Erythroblast (primary cell): ENCODE data around the gene CXCL10.

Experiments
- DNase-seq, 2 experiments: peaks; one replicate each; lab custom pipeline; 2025; lab: John Stamatoyannopoulos, UW
- GATA1 ChIP-seq: IDR thresholded peaks from 2 replicates; pipeline ENCODE4 v1.6.1; 2011; ENCODE audit warnings: low read depth, mild to moderate bottlenecking, control low read depth, low read length, moderate library complexity
- POLR2A ChIP-seq: IDR thresholded peaks from 2 replicates; pipeline ENCODE4 v1.6.1; 2011; ENCODE audit warnings: mild to moderate bottlenecking, low read length

Gene CXCL10

DNA sequence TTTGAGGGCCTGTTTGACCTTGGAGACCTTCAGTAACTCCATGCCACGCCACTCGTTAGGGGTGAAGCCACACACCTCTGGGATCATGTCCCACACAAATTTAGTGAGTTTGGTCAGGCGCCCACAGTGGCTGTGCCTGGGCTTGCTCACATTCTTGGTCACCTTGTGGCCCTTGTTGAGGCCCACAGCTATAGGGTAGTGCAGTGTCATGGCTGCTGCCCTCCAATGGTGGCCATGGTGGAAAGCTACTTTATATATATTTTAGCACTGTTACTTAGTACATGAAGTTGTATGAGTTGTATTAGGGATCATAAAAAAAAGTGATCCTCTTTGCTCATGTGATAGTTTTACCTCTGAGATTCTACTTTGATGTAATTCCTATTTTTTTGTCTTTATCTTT lies 13.6 kb upstream of the CXCL10 start:
- no peak for TF ChIP-seq POLR2A
- TF ChIP-seq GATA1 = no peak
- no peak for DNase-seq

DNA sequence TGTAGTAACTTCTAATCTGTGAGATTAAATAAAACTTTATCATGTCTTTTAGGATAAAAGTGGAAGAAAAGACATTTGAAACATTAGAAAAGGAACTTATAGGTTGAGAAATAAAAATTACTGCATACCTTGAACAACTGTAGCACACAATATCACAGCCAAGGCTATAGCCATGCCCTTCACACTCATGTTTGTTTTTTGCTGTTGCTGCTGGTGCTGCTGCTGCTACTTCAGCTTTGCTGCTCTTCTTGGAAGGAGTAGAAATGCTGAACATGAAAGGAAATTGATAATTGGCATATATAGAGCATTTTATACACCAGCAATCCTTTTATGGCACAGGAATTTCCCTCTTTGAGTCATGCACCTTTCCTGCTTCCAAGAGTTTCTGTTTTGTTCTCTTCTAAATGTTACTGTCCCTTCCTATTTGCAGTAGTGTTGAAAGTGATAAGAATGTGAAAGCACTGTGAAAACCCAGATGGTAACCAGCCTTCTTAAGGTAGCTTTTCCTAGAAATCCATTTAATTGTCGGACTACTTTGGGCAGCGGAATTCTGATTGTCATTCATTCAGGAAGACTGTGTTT lies 12.6 kb upstream of the CXCL10 start, which contains the start of gene CXCL11:
Gene CXCL11, minus strand, starts transcription at position 272 of the 582 bp plus-strand sequence. Its CDS starts 83 bp downstream, at position 189.
- no peak for DNase-seq
- TF ChIP-seq POLR2A = no peak
- no peak for TF ChIP-seq GATA1

DNA sequence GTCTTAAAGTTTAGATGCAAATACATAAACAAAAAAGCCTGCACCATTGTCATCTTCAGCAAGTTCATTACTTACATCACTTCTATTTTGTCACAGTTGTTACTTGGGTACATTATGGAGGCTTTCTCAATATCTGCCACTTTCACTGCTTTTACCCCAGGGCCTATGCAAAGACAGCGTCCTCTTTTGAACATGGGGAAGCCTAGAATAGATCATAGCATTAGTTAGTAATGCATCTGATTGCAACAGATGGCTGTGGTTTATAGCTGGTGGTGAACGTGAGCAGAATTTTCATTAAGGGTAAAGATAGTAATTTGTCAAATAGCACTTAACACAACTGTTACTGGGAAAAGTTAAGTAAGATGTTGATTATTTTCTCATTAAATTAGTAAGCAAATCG lies 11.8 kb upstream of the CXCL10 start:
- no peak for TF ChIP-seq POLR2A
- no peak for TF ChIP-seq GATA1
- no peak for DNase-seq

DNA sequence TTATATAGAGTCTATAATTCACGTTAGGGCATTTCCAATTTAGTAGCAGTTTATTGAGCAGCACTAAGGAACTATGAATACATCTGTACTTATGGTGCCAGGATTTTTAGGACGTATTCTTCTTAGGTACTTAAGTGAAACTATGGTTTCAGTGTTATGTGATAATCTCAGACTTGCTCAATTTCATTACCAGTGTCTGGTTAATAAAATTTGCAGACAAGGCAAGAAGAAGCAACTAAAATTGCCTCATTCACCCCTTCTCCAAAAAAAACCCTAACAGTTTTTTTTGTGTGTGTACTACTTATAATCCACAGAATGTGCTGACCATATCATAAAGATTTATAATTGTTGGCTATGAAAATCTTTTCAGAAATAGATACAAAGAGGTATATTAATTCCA lies 6.0 kb upstream of the CXCL10 start:
- TF ChIP-seq POLR2A (no peak), GATA1 (no peak)
- no peak for DNase-seq

DNA sequence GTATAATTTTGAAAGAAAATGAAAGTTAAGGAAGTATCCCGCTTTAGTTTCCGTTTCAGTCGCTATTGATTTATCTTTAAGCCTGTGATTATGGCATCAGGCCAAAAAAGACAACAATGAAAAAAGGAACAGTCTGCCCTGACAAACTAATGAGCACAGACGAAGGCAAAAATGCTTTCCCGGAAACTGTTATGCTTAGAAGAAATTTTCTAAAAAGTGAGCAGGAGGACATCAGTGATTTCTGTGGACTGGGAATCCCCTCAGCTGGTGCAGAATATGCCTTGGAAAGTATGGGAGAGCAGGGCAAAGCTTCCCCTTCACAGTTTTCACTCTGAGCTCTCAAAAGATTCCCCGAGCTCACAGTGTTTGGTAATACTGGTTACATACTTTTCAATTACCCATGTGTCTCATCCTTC lies 5.1 kb upstream of the CXCL10 start:
- TF ChIP-seq GATA1 = no peak
- TF ChIP-seq POLR2A = no peak
- DNase-seq = no peak

DNA sequence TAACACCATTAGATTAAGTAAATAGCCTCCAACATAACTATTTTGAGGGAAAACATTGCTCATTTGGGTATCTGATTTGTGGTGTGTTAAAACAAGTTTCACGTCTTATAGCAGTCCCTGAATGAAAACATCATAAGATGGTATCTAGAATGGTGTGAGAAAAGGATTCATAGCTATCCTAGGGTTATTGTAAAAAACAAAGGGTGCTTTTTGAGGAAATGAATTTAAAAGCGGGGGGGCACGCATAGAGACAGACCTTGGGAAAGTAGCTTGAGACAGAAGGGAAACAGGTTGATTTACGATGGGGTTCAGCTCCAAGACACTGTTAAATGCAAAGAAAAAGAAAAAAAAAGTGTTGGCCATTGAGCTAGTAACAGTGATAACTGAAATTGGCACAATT lies 768 bp upstream of the CXCL10 start:
- TF ChIP-seq POLR2A (no peak), GATA1 (no peak)
- no peak for DNase-seq

DNA sequence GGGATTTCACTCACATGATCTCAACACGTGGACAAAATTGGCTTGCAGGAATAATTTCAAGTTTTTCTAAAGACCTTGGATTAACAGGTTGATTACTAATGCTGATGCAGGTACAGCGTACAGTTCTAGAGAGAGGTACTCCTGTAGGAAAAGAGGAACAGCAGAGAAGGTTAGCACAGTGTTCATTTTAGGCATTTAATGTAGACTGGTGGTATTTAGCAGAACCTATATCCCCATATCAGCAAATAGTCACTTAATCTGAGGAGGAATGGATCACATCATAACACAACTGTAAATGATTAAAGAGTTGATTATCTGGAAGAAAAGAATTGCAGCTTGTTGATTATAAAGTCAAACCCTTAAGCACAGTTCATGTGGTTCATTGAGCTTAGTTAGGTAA lies 620 bp downstream of the CXCL10 start:
- TF ChIP-seq GATA1 = no peak
- no peak for TF ChIP-seq POLR2A
- no peak for DNase-seq

DNA sequence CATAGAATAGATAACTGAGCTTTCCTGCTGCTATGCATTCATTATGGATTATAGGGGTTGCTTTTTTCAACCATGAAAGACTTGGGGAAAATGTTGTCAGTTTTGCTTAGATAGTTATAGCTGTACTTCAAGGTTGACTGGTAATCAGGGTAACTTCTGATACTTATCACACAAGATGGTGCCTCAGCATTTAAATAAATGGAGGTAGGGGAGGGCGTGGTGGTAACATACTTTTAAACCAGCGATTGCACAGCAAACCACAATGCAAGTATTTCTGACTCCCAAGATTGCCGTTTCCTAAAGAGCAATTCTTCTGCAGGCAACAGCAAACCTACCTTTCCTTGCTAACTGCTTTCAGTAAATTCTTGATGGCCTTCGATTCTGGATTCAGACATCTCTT lies 1.3 kb downstream of the CXCL10 start:
- TF ChIP-seq POLR2A = no peak
- TF ChIP-seq GATA1 = no peak
- no peak for DNase-seq

DNA sequence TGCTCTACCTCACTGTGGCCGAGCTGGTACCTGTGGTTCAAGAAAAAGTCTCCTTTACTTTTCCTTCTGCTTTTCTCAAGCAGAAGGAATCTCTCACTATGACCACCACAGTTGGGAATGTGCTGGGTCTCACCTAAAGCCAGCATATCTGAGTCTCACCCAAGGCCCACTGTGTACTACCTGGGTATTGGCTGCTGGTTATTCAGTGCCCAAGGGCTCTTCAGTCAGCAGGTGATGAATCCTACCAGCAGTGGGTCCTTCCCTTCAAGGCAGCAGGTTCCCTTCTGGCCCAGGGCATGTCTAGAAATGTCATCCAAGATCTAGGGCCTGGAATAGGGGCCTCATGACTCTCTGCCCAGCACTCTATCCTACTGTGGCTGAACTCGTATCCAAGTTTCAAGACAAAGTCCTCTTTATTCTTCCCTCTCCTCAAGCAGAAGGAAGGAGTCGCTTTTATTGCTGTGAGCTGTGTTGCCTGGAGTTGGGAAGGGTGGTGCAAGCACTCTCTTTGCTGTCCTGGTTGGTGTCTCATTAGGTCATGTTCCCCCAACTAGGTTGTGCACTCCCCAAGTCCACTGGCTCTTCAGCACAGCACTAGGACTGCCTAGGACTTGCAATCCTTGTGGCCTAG lies 6.1 kb downstream of the CXCL10 start:
- DNase-seq = no peak
- TF ChIP-seq GATA1 (no peak), POLR2A (no peak)

DNA sequence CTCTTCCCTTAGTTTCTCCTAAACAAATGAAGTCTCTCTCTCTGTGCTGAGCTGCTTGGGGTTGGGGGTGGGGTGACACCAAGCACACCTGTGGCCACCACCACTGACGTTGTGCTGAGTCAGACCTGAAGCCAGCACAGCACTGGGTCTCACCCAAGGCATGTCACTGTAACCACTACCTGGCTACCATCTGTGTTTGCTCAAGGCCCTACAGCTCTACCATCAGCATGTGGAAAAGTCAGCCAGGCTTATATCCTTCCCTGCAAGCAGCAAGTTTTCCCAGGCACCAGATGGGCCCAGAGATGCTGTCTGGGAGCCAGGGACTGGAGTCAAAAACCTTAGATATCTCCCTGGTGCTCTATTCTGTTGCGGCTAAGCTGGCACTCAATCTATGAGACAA lies 6.9 kb downstream of the CXCL10 start:
- no peak for DNase-seq
- TF ChIP-seq GATA1 (no peak), POLR2A (no peak)

DNA sequence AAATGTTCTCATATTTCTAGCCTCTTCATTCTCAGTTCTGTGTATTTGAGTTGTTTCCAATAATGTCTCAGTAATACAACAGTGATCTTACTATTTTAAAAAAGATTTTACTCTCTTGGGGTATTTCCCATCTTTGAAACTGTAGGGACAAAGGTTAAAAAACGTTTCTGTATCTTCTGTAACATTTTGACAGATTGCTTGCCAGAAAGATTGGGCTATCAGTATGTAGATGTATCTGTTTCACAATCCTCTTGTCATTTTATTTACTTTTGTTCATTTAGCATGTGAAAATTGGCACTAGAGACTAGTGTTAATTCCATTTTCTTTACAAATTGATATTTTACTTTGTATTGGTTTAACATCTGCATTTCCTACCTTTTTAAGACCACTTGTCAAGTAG lies 9.8 kb downstream of the CXCL10 start:
- no peak for TF ChIP-seq GATA1
- no peak for DNase-seq

DNA sequence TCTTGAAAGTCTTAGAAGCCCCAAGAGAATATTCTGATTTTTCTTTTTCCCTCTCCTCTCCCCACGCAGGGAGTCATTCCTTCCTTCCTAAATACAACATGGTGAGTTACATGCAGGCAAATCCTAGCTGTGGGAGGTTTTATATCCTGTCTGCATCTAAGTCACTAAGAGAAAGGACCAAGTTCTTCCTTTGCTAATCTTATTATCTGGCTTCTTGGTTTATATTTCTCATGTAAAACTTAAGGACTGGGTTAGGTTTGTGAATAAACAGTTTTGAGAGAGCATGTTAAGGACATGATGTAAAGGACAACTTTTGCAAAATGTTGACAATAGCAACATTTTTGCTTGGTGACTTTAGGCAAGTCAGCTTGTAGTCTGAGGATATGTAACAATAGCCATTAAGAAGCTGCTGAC lies 10.9 kb downstream of the CXCL10 start:
- TF ChIP-seq GATA1 = no peak
- TF ChIP-seq POLR2A = no peak
- no peak for DNase-seq

DNA sequence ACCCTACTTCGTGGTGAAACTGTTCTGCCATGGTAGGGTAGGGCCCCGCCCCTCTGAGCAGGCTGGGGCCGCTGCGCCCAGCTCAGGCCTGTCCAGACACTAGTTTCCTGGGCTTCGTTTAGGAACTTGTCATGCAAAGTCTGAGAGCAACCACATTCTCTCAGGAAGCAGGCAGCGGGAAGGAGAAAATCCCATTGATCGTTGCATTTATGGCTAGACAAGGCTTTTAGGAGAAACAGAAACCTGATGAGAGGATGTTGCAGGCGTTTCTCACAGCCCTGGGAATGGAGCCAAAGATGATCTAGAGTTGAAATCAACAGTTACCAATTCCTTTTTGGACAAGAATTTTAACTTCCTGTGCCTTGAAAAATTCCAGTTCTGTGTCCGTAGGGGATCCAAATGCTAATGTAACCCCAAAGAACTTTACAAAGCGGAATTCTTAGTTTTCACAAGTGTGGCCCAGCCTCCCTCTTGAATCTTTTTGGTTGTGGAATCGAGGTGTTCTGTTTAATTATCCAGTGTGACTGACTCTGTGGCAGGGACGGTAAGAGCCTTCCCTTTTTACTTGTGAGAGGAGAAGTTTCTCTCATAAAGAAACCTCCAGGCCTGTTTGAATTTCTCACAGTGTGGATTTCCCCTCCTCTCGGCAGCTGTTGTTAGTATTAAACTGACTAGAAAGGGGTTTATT lies 11.5 kb downstream of the CXCL10 start:
- DNase-seq = no peak
- TF ChIP-seq POLR2A (no peak), GATA1 (no peak)

DNA sequence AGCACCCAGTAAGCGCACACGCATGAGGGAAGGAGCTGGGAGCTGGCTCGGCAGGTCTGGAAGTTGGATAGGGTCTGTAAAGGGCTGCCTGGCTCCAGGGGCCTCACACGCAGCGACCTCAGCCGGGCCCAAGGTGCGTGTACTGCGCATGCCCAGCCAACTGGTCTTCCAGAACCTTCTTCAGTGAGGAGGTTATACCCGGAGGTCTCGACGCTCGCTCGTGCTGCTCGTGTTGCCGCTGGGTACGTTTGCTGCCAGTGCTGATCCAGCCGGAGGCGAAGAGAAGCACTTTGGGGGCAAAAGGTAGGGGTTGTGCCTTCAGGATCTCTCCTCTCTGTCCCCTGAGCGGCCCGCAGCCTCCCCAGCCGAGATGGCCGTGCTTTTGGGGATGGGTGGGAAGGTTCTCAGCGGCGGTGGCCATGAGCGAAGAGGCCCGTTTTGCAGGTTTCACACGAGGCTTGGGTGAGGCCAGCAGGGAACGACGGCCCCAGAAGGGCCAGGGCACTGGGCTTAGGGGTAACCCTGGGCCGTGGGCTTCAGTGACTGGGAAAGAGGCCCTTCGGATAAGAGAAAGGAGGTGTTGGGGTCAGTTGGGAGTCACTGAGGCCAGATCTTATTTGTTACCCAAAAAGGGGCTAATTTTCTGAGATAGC lies 12.2 kb downstream of the CXCL10 start:
- DNase-seq = no peak
- TF ChIP-seq GATA1 (no peak), POLR2A (no peak)

DNA sequence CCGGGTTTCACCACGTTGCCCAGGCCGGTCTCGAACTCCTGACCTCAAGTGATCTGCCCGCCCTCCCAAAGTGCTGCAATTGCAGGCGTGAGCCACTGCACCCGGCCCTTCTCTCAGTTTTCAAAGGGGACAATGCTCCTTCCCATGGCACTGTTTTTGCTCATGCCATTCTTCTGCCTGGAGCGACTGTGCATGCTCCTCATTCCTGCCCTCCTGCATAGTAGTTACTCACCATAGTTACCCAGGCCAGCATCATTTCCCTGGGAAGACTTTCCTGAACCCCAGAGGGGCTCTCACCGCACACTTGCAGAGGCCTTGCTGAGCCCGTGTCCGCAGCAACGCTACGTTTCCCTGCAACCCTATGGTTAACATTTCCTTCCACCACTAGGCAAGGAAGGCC lies 12.7 kb downstream of the CXCL10 start:
- TF ChIP-seq GATA1 (no peak), POLR2A (no peak)
- DNase-seq = no peak
